ENCODE results near the gene SHROOM3. TPM values are rescaled to one million over a fixed set of nuclear protein-coding genes. Genes with fewer than 3 reads are reported as not detected.

Gene SHROOM3
- total RNA-seq, 2 donors from 2014 or later: 56.7 to 96.0 TPM

- Histone ChIP-seq H3K27me3 (no peaks in the 10 kb centered on the region), H3K9me3 (no peaks in the 10 kb centered on the region), H3K4me3 (peak overlapping the region in 1 of 2 donors; percentile 3), H3K4me1 (peaks cover 43% of the 10 kb centered on the region), H3K27ac (peak overlapping the region; percentile 72 to 92 (median 78)), H3K36me3 (replicated peaks in 1 of 2; ENCODE audit: insufficient read depth in 1 of 2, low read depth in 2 of 2) (no peaks in the 10 kb centered on the region)
- DNase-seq (peak in 3 of 4 donors; percentile 15 to 56 (median 40)), ATAC-seq (no peak)
- 24% methylated on average over 12 of the region's 12 CpGs for WGBS, 2 donors
- no peak for TF ChIP-seq POLR2A (IDR thresholded peaks at IDR 0.05)
- TF ChIP-seq, protein P1, sequence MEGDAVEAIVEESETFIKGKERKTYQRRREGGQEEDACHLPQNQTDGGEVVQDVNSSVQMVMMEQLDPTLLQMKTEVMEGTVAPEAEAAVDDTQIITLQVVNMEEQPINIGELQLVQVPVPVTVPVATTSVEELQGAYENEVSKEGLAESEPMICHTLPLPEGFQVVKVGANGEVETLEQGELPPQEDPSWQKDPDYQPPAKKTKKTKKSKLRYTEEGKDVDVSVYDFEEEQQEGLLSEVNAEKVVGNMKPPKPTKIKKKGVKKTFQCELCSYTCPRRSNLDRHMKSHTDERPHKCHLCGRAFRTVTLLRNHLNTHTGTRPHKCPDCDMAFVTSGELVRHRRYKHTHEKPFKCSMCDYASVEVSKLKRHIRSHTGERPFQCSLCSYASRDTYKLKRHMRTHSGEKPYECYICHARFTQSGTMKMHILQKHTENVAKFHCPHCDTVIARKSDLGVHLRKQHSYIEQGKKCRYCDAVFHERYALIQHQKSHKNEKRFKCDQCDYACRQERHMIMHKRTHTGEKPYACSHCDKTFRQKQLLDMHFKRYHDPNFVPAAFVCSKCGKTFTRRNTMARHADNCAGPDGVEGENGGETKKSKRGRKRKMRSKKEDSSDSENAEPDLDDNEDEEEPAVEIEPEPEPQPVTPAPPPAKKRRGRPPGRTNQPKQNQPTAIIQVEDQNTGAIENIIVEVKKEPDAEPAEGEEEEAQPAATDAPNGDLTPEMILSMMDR (IDR thresholded peaks at IDR 0.05): no peak
- intact Hi-C loops (cut with DNase I): no loop called here
Measured at GRCh38 chr4:76690011-76690905, 255.2 kb downstream of the SHROOM3 start.

GRCh38 chr4:76690906-76691275 is 255.9 kb downstream of the SHROOM3 start:
- no peaks in the 10 kb centered on the region for H3K9me3 ChIP-seq
- WGBS, 2 donors: 65 to 68% methylated on average over 1 of the region's 1 CpG
- DNase-seq: no peak
- no peaks in the 10 kb centered on the region for H3K36me3 ChIP-seq (replicated peaks in 1 of 2; ENCODE audit: insufficient read depth in 1 of 2, low read depth in 2 of 2)
- ATAC-seq: no peak
- intact Hi-C loops (cut with DNase I): no loop called here
- peak overlapping the region; percentile 19 to 80 (median 50) for H3K27ac ChIP-seq
- no peaks in the 10 kb centered on the region for H3K27me3 ChIP-seq
- TF ChIP-seq, protein P1 (IDR thresholded peaks at IDR 0.05): no peak
- TF ChIP-seq POLR2A (IDR thresholded peaks at IDR 0.05): no peak
- no peak overlapping the region for H3K4me3 ChIP-seq
- peaks cover 46% of the 10 kb centered on the region for H3K4me1 ChIP-seq

GRCh38 chr4:76691807-76692582 is 257.0 kb downstream of the SHROOM3 start:
- no peak for DNase-seq
- Histone ChIP-seq H3K4me1 (peaks cover 53% of the 10 kb centered on the region), H3K4me3 (no peak overlapping the region), H3K9me3 (no peaks in the 10 kb centered on the region), H3K27ac (peak overlapping the region; percentile 19 to 80 (median 52)), H3K27me3 (no peaks in the 10 kb centered on the region), H3K36me3 (replicated peaks in 1 of 2; ENCODE audit: insufficient read depth in 1 of 2, low read depth in 2 of 2) (no peaks in the 10 kb centered on the region)
- intact Hi-C loops (cut with DNase I): no loop called here
- no peak for ATAC-seq
- no peak for TF ChIP-seq POLR2A (IDR thresholded peaks at IDR 0.05)
- TF ChIP-seq, protein P1 (IDR thresholded peaks at IDR 0.05): no peak
- WGBS, 2 donors: 55% methylated on average over 5 of the region's 5 CpGs

- WGBS, 2 donors: 80 to 84% methylated on average over 2 of the region's 2 CpGs
- H3K4me1 ChIP-seq: peaks cover 53% of the 10 kb centered on the region
- no peak for DNase-seq
- peak overlapping the region in 2 of 4 donors; percentile 19 to 42 for H3K27ac ChIP-seq
- TF ChIP-seq, protein P1 (IDR thresholded peaks at IDR 0.05): no peak
- no peak for TF ChIP-seq POLR2A (IDR thresholded peaks at IDR 0.05)
- H3K9me3 ChIP-seq: no peaks in the 10 kb centered on the region
- H3K27me3 ChIP-seq: no peaks in the 10 kb centered on the region
- ATAC-seq: no peak
- no peaks in the 10 kb centered on the region for H3K36me3 ChIP-seq (replicated peaks in 1 of 2; ENCODE audit: insufficient read depth in 1 of 2, low read depth in 2 of 2)
- intact Hi-C loops (cut with DNase I): no loop called here
- H3K4me3 ChIP-seq: no peak overlapping the region
Measured at GRCh38 chr4:76692761-76693160, 257.7 kb downstream of the SHROOM3 start.

All from body of pancreas (tissue), 4 donors.